ENCODE data around the gene EIF2AK3.
A peak's percentile ranks its signal among the peaks of the same experiment; 100 is the strongest.

DNA sequence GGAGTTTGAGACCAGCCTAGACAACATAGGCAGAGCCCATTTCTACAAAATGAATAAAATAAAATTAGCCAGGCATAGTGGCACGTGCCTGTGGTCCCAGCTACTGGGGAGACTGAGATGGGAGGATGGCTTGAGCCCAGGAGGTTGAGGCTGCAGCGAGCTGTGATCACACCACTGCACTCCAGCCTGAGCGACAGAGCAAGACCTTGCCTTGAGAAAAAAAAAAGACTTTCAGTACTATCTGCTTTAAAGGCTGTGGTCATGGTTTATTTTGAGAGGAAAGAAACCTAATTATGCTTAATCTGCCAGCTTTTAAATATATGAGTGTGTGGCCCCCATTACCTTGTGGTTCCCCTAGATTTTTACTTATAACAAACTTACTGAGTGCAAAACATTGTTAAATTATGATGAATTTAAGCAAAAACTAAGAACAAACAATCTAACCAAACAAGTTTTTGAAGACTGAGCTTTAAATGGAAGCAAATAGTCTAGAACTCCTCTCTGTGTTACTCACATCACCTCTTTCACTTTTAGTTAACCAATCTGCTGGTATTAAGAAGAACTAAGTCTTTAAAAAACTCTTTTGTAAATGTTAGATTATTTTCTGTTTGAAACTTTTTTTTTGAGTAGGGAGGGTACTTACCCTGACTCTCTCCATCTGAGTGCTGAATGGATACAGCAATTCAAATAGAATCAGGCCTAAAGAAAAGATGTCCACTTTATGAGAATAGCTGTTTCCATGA, 65.4 kb downstream of the EIF2AK3 start:
- TF ChIP-seq, protein P1, sequence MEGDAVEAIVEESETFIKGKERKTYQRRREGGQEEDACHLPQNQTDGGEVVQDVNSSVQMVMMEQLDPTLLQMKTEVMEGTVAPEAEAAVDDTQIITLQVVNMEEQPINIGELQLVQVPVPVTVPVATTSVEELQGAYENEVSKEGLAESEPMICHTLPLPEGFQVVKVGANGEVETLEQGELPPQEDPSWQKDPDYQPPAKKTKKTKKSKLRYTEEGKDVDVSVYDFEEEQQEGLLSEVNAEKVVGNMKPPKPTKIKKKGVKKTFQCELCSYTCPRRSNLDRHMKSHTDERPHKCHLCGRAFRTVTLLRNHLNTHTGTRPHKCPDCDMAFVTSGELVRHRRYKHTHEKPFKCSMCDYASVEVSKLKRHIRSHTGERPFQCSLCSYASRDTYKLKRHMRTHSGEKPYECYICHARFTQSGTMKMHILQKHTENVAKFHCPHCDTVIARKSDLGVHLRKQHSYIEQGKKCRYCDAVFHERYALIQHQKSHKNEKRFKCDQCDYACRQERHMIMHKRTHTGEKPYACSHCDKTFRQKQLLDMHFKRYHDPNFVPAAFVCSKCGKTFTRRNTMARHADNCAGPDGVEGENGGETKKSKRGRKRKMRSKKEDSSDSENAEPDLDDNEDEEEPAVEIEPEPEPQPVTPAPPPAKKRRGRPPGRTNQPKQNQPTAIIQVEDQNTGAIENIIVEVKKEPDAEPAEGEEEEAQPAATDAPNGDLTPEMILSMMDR (IDR thresholded peaks at IDR 0.05 in 2 of 3, conservative IDR thresholded peaks at IDR 0.05 in 1 of 3; ENCODE audit: control insufficient read depth in 2 of 3, extremely low read depth in 1 of 3, insufficient read depth in 1 of 3, low read depth in 3 of 3, low read length in 3 of 3), result no peak
- peak; percentile 56; the same call in 1 of the 2 replicates for TF ChIP-seq PKNOX1 (IDR thresholded peaks at IDR 0.05)
- TF ChIP-seq RFX5 (IDR thresholded peaks at IDR 0.05; ENCODE audit: low read depth, low read length), result no peak
- no peak for TF ChIP-seq POLR2A (IDR thresholded peaks at IDR 0.05; ENCODE audit: low read depth, low read length)
- no peak for TF ChIP-seq POLR2AphosphoS2 (IDR thresholded peaks at IDR 0.05; ENCODE audit: low read depth, low read length)
- no peak for TF ChIP-seq SMAD1 (IDR thresholded peaks at IDR 0.05; ENCODE audit: low read depth, partially characterized antibody)
- no peak for TF ChIP-seq EZH2 (IDR thresholded peaks at IDR 0.05; ENCODE audit: borderline replicate concordance, control insufficient read depth, low read depth, low read length)
- no peak for TF ChIP-seq RAD21 (IDR thresholded peaks at IDR 0.05; ENCODE audit: insufficient read depth, low read depth, low read length)
- TF ChIP-seq, protein P2, sequence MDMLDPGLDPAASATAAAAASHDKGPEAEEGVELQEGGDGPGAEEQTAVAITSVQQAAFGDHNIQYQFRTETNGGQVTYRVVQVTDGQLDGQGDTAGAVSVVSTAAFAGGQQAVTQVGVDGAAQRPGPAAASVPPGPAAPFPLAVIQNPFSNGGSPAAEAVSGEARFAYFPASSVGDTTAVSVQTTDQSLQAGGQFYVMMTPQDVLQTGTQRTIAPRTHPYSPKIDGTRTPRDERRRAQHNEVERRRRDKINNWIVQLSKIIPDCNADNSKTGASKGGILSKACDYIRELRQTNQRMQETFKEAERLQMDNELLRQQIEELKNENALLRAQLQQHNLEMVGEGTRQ (IDR thresholded peaks at IDR 0.05; ENCODE audit: borderline replicate concordance, low read depth, low read length), result no peak
- no peak for TF ChIP-seq MAX (IDR thresholded peaks at IDR 0.05; ENCODE audit: low read depth, low read length)
- no peak for TF ChIP-seq CREB1 (IDR thresholded peaks at IDR 0.05; ENCODE audit: low read depth)
- TF ChIP-seq, protein P3, sequence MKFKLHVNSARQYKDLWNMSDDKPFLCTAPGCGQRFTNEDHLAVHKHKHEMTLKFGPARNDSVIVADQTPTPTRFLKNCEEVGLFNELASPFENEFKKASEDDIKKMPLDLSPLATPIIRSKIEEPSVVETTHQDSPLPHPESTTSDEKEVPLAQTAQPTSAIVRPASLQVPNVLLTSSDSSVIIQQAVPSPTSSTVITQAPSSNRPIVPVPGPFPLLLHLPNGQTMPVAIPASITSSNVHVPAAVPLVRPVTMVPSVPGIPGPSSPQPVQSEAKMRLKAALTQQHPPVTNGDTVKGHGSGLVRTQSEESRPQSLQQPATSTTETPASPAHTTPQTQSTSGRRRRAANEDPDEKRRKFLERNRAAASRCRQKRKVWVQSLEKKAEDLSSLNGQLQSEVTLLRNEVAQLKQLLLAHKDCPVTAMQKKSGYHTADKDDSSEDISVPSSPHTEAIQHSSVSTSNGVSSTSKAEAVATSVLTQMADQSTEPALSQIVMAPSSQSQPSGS (IDR thresholded peaks at IDR 0.05; ENCODE audit: low read length), result no peak
